HepG2 (cell line): ENCODE measurements around the gene TAS2R39. TPM values are rescaled to one million over a fixed set of nuclear protein-coding genes. Genes with fewer than 3 reads are reported as not detected.

Experiments used
- ATAC-seq: fragments of 200-7000 bp; cut with Tn5 transposase; 3 replicates; pipeline ENCODE4 v1.9.1; 2020; ENCODE audit warnings: mild to moderate bottlenecking, moderate library complexity
- BruUV-seq: library from RNA; stranded (reverse); fragments of 400-500 nt; replicated peaks from 2 replicates; lab custom pipeline; 2021; lab: Mats Ljungman, UMichigan
- CTCF ChIA-PET: fragments of 300-600 bp; formaldehyde crosslinking; extraction: SDS; loops from one replicate; lab custom pipeline; 2021; ENCODE audit warnings: low total read pairs, inconsistent platforms, low intra/inter-chr PET ratio; lab: Yijun Ruan, JAX
- POLR2A ChIA-PET: fragments of 350-600 bp; sonication (Branson Sonifier 250); formaldehyde crosslinking; loops from one replicate; lab custom pipeline; 2020; ENCODE audit warnings: antibody characterized with exemption, inconsistent platforms; lab: Yijun Ruan, JAX
- DNase-seq: peaks from one replicate; pipeline ENCODE4 v3.0.0-alpha.2; 2015; ENCODE audit warnings: low spot score
- FAIRE-seq: peaks from 3 replicates; lab custom pipeline; 2011; peaks lifted over from hg19 to GRCh38; lab: Jason Lieb, UNC
- H2AFZ ChIP-seq: one replicate; pipeline ENCODE4 v1.6.1; 2011; ENCODE audit warnings: low read length, inconsistent platforms
- H3K27ac ChIP-seq: fragments of 300-600 bp; 3 replicates; pipeline ENCODE4 v1.8.0; 2011; ENCODE audit warnings: mixed run types, mild to moderate bottlenecking, mixed read lengths, low read length, inconsistent platforms; ENCODE audit not compliant: insufficient read depth; ENCODE audit errors: extremely low read length
- H3K27me3 ChIP-seq, 2 experiments: fragments of 200-600 bp in 1 of 2; 2 replicates in 1 of 2; 3 replicates in 1 of 2; pipeline versions ENCODE4 v1.6.0 to v1.8.0; 2011; ENCODE audit warnings: low read length in 2 of 2, mild to moderate bottlenecking in 2 of 2, moderate library complexity in 2 of 2, inconsistent platforms in 1 of 2; ENCODE audit not compliant: insufficient read depth in 2 of 2, control insufficient read depth in 1 of 2
- H3K36me3 ChIP-seq, 2 experiments: fragments of 200-600 bp in 1 of 2; replicated peaks in 1 of 2; 2 replicates in 1 of 2; 3 replicates in 1 of 2; pipeline versions ENCODE4 v1.5.1 to v1.8.0; 2011; ENCODE audit warnings: low read length in 2 of 2, inconsistent platforms in 1 of 2; ENCODE audit not compliant: insufficient read depth in 2 of 2, control insufficient read depth in 1 of 2
- H3K4me1 ChIP-seq: 2 replicates; pipeline ENCODE4 v1.5.1; 2012; ENCODE audit warnings: low read length, inconsistent platforms; ENCODE audit not compliant: insufficient read depth
- H3K4me2 ChIP-seq: 2 replicates; pipeline ENCODE4 v1.6.0; 2011; ENCODE audit warnings: low read depth, low read length, inconsistent platforms
- H3K4me3 ChIP-seq, 3 experiments: fragments of 200-600 bp in 1 of 3; sonication (generic), shearing (Covaris generic) in 1 of 3; replicated peaks in 1 of 3; 2 replicates each; pipeline ENCODE4 v1.5.1; 2011 to 2016; ENCODE audit warnings: low read length in 3 of 3, inconsistent platforms in 2 of 3, low read depth in 2 of 3, mild to moderate bottlenecking in 2 of 3, control low read depth in 1 of 3, mixed read lengths in 1 of 3; ENCODE audit not compliant: insufficient read depth in 1 of 3
- H3K79me2 ChIP-seq: one replicate; pipeline ENCODE4 v1.6.1; 2011; ENCODE audit warnings: low read length, inconsistent platforms; ENCODE audit not compliant: insufficient read depth
- H3K9ac ChIP-seq: 2 replicates; pipeline ENCODE4 v1.6.0; 2011; ENCODE audit warnings: mild to moderate bottlenecking, low read depth, low read length, inconsistent platforms; ENCODE audit not compliant: insufficient read depth
- H3K9me3 ChIP-seq: 2 replicates; pipeline ENCODE4 v1.5.1; 2012; ENCODE audit warnings: mild to moderate bottlenecking, low read length
- H4K20me1 ChIP-seq: 2 replicates; pipeline ENCODE4 v1.6.0; 2011; ENCODE audit warnings: inconsistent platforms, mild to moderate bottlenecking, low read length, moderate library complexity; ENCODE audit not compliant: insufficient read depth
- BRF2 ChIP-seq: sonication (generic); formaldehyde crosslinking; IDR thresholded peaks from 2 replicates; pipeline ENCODE4 v1.8.1; 2022; ENCODE audit warnings: mild to moderate bottlenecking, missing genetic modification reagents
- E2F5 ChIP-seq: sonication (generic); formaldehyde crosslinking; conservative IDR thresholded peaks from 2 replicates; pipeline ENCODE4 v1.4.0; 2020; ENCODE audit warnings: missing genetic modification reagents
- GABPA ChIP-seq, 2 experiments: IDR thresholded peaks; 2 replicates each; pipeline ENCODE4 v1.6.1; 2011 to 2016; ENCODE audit warnings: low read depth in 2 of 2, low read length in 1 of 2, missing biosample characterization in 1 of 2, missing genetic modification characterization in 1 of 2
- GRHL1 ChIP-seq: sonication (generic); formaldehyde crosslinking; conservative IDR thresholded peaks from 2 replicates; pipeline ENCODE4 v1.8.0; 2022; ENCODE audit warnings: missing genetic modification reagents
- HNF4G ChIP-seq, 2 experiments: sonication (generic) in 1 of 2; formaldehyde crosslinking in 1 of 2; IDR thresholded peaks; 2 replicates each; pipeline versions ENCODE4 v1.4.0 to v1.6.1; 2011 to 2020; ENCODE audit warnings: borderline replicate concordance in 2 of 2, low read depth in 2 of 2, mild to moderate bottlenecking in 2 of 2, low read length in 1 of 2, missing genetic modification reagents in 1 of 2, moderate library complexity in 1 of 2
- KAT7 ChIP-seq: IDR thresholded peaks from 2 replicates; pipeline ENCODE4 v1.6.1; 2018; ENCODE audit warnings: borderline replicate concordance, missing compliant biosample characterization
- PTBP1 ChIP-seq: fragments of 200-400 bp; formaldehyde crosslinking; IDR thresholded peaks from 2 replicates; pipeline ENCODE4 v1.6.1; 2018; ENCODE audit warnings: low read length, low read depth; ENCODE audit not compliant: poor library complexity, severe bottlenecking
- RBM22 ChIP-seq: fragments of 200-400 bp; formaldehyde crosslinking; optimal IDR thresholded peaks from 2 replicates; pipeline ENCODE3; 2017; ENCODE audit warnings: mild to moderate bottlenecking, low read length, moderate library complexity
- SMARCC2 ChIP-seq: fragments of 450-650 bp; IDR thresholded peaks from 2 replicates; pipeline ENCODE4 v1.6.1; 2017; ENCODE audit warnings: antibody characterized with exemption, mild to moderate bottlenecking
- TEF ChIP-seq: sonication (generic); formaldehyde crosslinking; IDR thresholded peaks from 2 replicates; pipeline ENCODE4 v1.5.0; 2020; ENCODE audit warnings: missing genetic modification reagents
- ZBTB21 ChIP-seq: sonication (generic); formaldehyde crosslinking; IDR thresholded peaks from 2 replicates; pipeline ENCODE4 v1.4.0; 2020; ENCODE audit warnings: missing genetic modification reagents
- ZBTB3 ChIP-seq: sonication (generic); formaldehyde crosslinking; IDR thresholded peaks from 2 replicates; pipeline ENCODE4 v1.4.0; 2020; ENCODE audit warnings: low read depth, mild to moderate bottlenecking, moderate library complexity, missing genetic modification reagents, borderline replicate concordance
- ZBTB44 ChIP-seq: sonication (generic); formaldehyde crosslinking; IDR thresholded peaks from 2 replicates; pipeline ENCODE4 v1.4.0; 2020; ENCODE audit warnings: missing genetic modification reagents
- ZNF224 ChIP-seq: sonication (generic); formaldehyde crosslinking; IDR thresholded peaks from 2 replicates; pipeline ENCODE4 v1.5.0; 2020; ENCODE audit warnings: mild to moderate bottlenecking, missing genetic modification reagents
- ZNF282 ChIP-seq: fragments of 450-650 bp; IDR thresholded peaks from 2 replicates; pipeline ENCODE4 v1.6.1; 2018; ENCODE audit not compliant: partially characterized antibody
- ZNF503 ChIP-seq: sonication (generic); formaldehyde crosslinking; IDR thresholded peaks from 2 replicates; pipeline ENCODE4 v1.4.0; 2020; ENCODE audit warnings: missing genetic modification reagents
- WGBS: methylation state at CpG from one replicate; pipeline ENCODE4 v1.1.6; 2017; ENCODE audit warnings: low lambda C conversion rate; 5-methylcytosine and 5-hydroxymethylcytosine counted together
- in situ Hi-C: cut with HindIII; loops from 2 replicates; pipeline ENCODE4 v1.10.0; 2017; ENCODE audit warnings: low pct_unique_long_range_greater_than_20kb; ENCODE audit not compliant: extremely low pct_ligation_motif_present
- intact Hi-C: fragments of 100-400 bp; cut with micrococcal nuclease; formaldehyde crosslinking; loops from one replicate; pipeline ENCODE4 v1.10.0; 2022; ENCODE audit not compliant: unreplicated experiment
- polyA plus RNA-seq, 8 experiments: library from polyadenylated mRNA; depleted of rRNA in 3 of 8; stranded (reverse) in 7 of 8; unstranded in 1 of 8; fragments of >200 nt; fragmentation: Illumina TruSeq in 4 of 8; extraction: Trizol in 4 of 8; gene quantifications; 2 replicates each; pipeline versions ENCODE4 v1.2.1 to v1.2.3, GENCODE V29; 2011 to 2016; ENCODE audit warnings: low read depth in 4 of 8, missing spikeins in 1 of 8, mixed read lengths in 1 of 8; ENCODE audit not compliant: insufficient read depth in 1 of 8
- total RNA-seq, 5 experiments: library from RNA; depleted of rRNA; stranded (reverse); fragments of >200 nt; fragmentation: Illumina TruSeq; extraction: Trizol; gene quantifications; 2 replicates each; pipeline ENCODE4 v1.2.3, GENCODE V29; 2016; ENCODE audit warnings: low read depth in 1 of 5

Gene TAS2R39
- total and polyA plus RNA-seq, 2 of the 13 experiments (the other 11 are each of a cell fraction or from before 2014, with no cell fraction given), result not detected

GRCh38 chr7:143210541-143210940 lies 27.3 kb downstream of the TAS2R39 start:
- no peak overlapping the region for H3K27ac ChIP-seq
- in situ Hi-C loops, result loop anchor here (5.0 to 10.0 kb wide), 2 partner anchors 203 to 336 kb away; no protein-coding TSS in a partner anchor
- no peak overlapping the region for H2AFZ ChIP-seq
- no peak for ATAC-seq
- whole genome bisulfite sequencing, result 0% methylated on average over 4 of the region's 4 CpGs
- H3K4me2 ChIP-seq, result no peak overlapping the region
- H3K79me2 ChIP-seq, result no peaks in the 10 kb centered on the region
- ChIA-PET CTCF (interaction anchor here (0.7 kb wide), 1 partner anchor 9 kb away, joined by 3 read pairs; no protein-coding TSS in a partner anchor), POLR2A (no interaction called here)
- H3K4me1 ChIP-seq, result no peaks in the 10 kb centered on the region
- BruUV-seq, result no TSS peak
- intact Hi-C loops, result no loop called here
- H3K9me3 ChIP-seq, result no peaks in the 10 kb centered on the region
- no peak overlapping the region for H3K9ac ChIP-seq
- no peaks in the 10 kb centered on the region for H4K20me1 ChIP-seq
- no peak for FAIRE-seq
- no peak for DNase-seq
- H3K36me3 ChIP-seq, result no peaks in the 10 kb centered on the region
- no peak overlapping the region for H3K4me3 ChIP-seq
- no peaks in the 10 kb centered on the region; a peak in 1 of 5 replicates for H3K27me3 ChIP-seq
- TF ChIP-seq E2F5 (CRISPR knock-in tag), result no peak
- TF ChIP-seq HNF4G (IDR thresholded peaks at IDR 0.05; ENCODE audit: borderline replicate concordance, low read depth, low read length), result no peak
- TF ChIP-seq HNF4G (CRISPR knock-in tag; IDR thresholded peaks at IDR 0.05; ENCODE audit: borderline replicate concordance, low read depth), result no peak
- no peak for TF ChIP-seq ZNF503 (CRISPR knock-in tag)
- TF ChIP-seq ZBTB44 (CRISPR knock-in tag), result no peak
- no peak for TF ChIP-seq ZBTB21 (CRISPR knock-in tag)
- TF ChIP-seq ZNF224 (CRISPR knock-in tag), result no peak
- TF ChIP-seq PTBP1, result no peak
- no peak for TF ChIP-seq RBM22
- no peak for TF ChIP-seq ZBTB3 (CRISPR knock-in tag)
- TF ChIP-seq TEF (CRISPR knock-in tag), result no peak
- TF ChIP-seq GRHL1 (CRISPR knock-in tag), result no peak
- TF ChIP-seq KAT7 (CRISPR knock-in tag), result no peak
- TF ChIP-seq ZNF282, result no peak
- no peak for TF ChIP-seq BRF2 (CRISPR knock-in tag)
- TF ChIP-seq SMARCC2, result no peak
- TF ChIP-seq GABPA (IDR thresholded peaks at IDR 0.05; ENCODE audit: low read depth, low read length), result no peak
- TF ChIP-seq GABPA (CRISPR knock-in tag; IDR thresholded peaks at IDR 0.05; ENCODE audit: low read depth), result no peak
